Measurements from ENCODE around the gene B3GALT6.
"Not testable (repeated sequence)": the region's sequence is repeated elsewhere in the genome, so short reads cannot be mapped to it uniquely, and the experiment has no call there.

The B3GALT6 gene

DNA sequence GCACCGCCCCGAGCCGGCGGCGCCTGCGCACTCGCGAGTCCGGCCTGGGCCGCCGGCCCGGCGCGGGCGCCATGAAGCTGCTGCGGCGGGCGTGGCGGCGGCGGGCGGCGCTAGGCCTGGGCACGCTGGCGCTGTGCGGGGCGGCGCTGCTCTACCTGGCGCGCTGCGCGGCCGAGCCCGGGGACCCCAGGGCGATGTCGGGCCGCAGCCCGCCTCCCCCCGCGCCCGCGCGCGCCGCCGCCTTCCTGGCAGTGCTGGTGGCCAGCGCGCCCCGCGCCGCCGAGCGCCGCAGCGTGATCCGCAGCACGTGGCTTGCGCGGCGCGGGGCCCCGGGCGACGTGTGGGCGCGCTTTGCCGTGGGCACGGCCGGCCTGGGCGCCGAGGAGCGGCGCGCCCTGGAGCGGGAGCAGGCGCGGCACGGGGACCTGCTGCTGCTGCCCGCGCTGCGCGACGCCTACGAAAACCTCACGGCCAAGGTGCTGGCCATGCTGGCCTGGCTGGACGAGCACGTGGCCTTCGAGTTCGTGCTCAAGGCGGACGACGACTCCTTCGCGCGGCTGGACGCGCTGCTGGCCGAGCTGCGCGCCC is at the start of gene B3GALT6:
TSS of gene B3GALT6 (plus strand) at position 30 of the 588 bp plus-strand sequence. CDS start at position 72, 42 bp downstream.
- peak in 1 of 2 experiments; percentile 75 for DNase-seq

- DNase-seq: no peak
These were observed 49.4 kb upstream of the B3GALT6 start for GRCh38 chr1:1182491-1183220.

GRCh38 chr1:1183221-1183747 is 48.8 kb upstream of the B3GALT6 start:
- no peak for DNase-seq

DNA sequence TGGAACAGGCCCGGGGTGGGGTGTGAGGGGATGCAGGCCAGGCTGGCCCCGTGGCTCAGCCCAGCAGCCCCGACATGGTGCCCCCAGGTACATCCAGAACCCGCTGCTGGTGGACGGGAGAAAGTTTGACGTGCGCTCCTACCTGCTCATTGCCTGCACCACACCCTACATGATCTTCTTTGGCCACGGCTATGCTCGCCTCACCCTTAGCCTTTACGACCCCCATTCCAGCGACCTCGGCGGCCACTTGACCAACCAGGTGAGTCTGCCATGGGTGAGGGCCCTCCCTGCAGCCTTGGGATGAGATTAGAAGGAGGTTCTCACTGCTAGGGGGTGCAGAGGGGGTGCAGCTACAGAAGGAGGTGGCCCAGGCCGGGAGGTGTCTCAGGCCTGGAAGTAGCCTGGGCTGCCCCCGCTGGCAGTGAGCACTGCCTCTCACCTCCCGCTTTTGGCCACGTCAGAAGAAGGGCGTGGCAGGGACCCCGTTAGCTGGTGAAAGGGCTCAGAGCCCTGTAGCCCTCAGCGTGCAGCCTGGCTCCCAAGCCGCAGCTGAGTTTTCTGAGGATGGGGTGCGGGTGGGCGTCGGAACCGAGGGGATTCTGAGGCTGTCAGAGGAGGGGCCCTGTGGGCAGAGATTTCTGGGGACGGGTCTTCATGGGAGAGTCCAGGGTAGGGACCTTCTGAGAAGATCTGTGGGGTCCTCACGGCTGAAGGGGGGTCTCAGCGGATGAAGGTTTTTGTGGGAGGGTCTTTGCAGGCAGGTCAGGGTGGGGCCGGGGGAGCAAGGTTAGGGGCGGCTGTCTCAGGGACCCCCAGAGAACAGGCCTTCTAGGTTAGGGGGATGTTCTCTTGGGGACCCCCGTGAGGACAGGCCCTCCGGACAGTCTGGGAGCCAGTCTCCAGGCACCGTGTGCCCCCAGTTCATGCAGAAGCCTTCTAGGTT is 47.9 kb upstream of the B3GALT6 start:
- no peak for DNase-seq

GRCh38 chr1:1185101-1185765 is 46.8 kb upstream of the B3GALT6 start:
- no peak for DNase-seq

DNA sequence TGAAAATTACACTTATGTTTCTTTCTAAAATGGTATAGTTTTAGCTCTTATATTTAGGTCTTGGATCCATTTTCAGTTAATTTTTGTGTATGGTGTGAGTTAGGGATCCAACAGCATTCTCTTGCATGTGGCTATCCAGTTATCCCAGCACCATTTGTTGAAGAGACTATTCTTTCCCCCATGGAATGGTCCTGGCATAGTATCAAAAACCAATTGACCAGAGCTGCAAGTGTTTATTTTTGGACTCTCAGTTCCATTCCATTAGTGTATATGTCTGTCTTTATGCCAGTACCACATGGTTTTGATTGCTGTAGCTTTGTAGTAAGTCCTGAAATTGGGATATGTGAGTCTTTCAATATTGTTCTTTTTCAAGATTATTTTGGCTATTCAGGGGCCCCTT is 44.1 kb upstream of the B3GALT6 start:
- no peak for DNase-seq

- no peak for DNase-seq
These were observed 42.9 kb upstream of the B3GALT6 start for GRCh38 chr1:1189111-1189510.

DNA sequence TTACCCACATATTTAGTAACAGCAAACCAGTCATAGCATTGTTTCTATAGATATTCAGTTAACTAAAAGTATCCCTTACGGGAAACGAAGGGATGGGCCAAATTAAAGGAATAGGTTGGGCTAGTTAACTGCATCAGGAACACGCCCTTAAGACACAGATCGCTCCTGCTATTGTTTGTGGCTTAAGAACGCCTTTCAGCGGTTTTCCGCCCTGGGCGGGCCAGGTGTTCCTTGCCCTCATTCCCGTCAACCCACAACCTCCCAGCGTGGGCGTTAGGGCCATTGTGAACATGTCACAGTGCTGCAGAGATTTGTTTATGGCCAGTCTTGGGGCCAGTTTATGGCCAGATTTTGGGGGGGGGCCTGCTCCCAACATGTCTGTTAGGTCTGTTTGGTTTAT is 40.3 kb upstream of the B3GALT6 start:
- no peak for DNase-seq

DNA sequence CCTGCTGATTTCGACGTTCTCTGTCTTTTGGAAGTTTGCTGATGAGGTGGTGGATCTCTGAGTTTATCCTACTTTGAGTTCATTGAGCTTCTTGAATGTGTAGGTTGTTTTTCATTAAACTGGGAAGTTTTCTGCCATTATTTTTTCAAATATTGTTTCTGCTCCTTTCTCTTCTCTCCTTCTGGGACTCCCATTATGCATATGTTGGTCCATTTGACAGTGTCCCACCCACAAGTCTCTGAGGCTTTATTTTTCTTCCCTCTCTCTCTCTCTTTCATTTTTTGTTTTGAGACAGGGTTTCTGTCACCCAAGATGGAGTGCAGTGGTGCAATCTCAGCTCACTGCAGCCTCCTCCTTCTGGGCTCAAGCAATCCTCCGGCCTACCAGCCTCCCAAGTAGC is 37.3 kb upstream of the B3GALT6 start:
- DNase-seq: no peak

- DNase-seq: not testable (repeated sequence)
These were observed 36.3 kb upstream of the B3GALT6 start for GRCh38 chr1:1195726-1196125.

- no peak for DNase-seq
These were observed 35.4 kb upstream of the B3GALT6 start for GRCh38 chr1:1196431-1197187.

DNA sequence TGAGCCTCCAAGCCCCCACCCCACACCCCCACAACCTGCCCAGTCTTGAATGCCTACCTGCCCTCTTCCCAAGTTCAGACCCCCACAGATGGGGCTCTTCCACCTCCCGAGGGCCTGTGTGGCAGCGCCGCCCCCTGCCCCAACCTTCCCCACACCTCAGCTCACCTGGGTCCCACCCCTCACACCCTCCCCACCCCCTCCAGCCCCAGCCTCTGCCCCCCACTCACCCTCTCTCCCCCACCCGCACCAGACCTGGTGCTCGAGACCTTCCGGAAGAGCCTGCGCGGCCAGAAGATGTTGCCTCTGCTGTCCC is 34.9 kb upstream of the B3GALT6 start:
- no peak for DNase-seq

GRCh38 chr1:1197551-1198422 is 34.2 kb upstream of the B3GALT6 start:
- no peak for DNase-seq

GRCh38 chr1:1198423-1199140 is 33.5 kb upstream of the B3GALT6 start:
- DNase-seq: no peak

GRCh38 chr1:1199141-1199960 is 32.7 kb upstream of the B3GALT6 start:
- DNase-seq: no peak

GRCh38 chr1:1199961-1200875 is 31.8 kb upstream of the B3GALT6 start:
- DNase-seq: no peak

DNA sequence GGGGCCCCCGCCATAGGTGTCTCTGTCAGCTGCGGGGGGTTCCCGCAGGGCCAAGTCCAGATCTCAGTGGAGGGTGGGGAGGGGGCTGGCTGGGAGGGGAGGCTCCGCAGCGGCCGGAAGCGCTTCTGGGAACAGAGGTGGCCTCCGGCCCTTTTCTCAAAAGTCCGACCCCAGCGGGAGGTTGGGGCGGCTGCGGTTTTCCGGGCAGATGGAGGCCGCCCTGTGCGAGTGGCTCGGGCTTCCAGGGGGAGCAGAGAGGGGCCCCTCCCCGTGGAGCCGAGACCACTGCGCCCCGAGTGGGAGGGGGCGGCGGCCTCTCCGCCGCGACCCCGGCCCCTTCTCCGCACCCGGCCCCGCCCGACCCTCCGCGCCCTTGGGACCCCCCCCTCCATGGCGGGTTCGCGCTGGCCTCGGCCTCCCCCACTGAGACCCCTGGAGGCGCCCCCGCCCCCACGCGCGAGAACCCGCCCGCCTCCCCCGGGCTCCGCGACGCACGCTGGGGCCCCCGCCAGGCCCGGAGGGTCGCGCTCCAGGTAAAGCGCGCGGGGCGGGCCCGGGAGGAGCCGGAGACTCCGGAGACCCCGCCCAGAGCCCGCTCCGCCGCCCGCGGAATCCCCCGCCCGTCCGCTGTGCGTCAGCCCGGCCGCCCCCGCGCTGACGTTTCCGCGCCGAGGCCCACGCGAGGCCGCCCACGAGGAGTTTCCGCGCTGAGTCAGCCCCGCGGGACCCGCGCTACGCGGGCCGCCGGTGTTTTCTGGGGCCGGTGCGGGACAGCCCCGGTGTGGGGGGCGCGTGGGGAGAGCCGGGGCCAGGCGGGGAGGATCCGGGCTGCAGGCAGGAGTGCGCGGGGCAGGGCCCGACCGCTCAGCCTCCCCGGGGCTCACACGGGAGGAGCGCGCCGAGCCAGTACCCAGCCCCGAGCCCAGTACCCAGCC is 30.9 kb upstream of the B3GALT6 start:
- DNase-seq: peak in 1 of 2 experiments; percentile 78
